Hematopoietic multipotent progenitor cell treated with erythropoietin and hydrocortisone succinate and interleukin-3 and kit ligand, for 17 days (in vitro differentiated cells): Measurements from ENCODE around the gene THOC3.
A peak's percentile ranks its signal among the peaks of the same experiment; 100 is the strongest.
"Not testable (repeated sequence)": the region's sequence is repeated elsewhere in the genome, so short reads cannot be mapped to it uniquely, and the experiment has no call there.

Experiments used
- DNase-seq: peaks from one replicate; pipeline ENCODE4 v3.0.0-alpha.2; 2015; ENCODE audit warnings: low spot score

The THOC3 gene

GRCh38 chr5:175967471-175968372 lies at the start of gene THOC3:
THOC3 (minus strand) TSS chr5:175968315; CDS start chr5:175968208, 107 bp downstream.
- peak; percentile 86 for DNase-seq

- not testable (repeated sequence) for DNase-seq
Observed at GRCh38 chr5:176017324-176017723, 49.2 kb upstream of the THOC3 start.

GRCh38 chr5:176014360-176014759 lies 46.2 kb upstream of the THOC3 start:
- not testable (repeated sequence) for DNase-seq

GRCh38 chr5:176011088-176011487 lies 43.0 kb upstream of the THOC3 start:
- not testable (repeated sequence) for DNase-seq

- DNase-seq = peak; percentile 2
Observed at GRCh38 chr5:176010202-176010601, 42.1 kb upstream of the THOC3 start.

GRCh38 chr5:176007220-176007619 lies 39.1 kb upstream of the THOC3 start:
- DNase-seq = not testable (repeated sequence)

- DNase-seq = not testable (repeated sequence)
Observed at GRCh38 chr5:176006819-176007218, 38.7 kb upstream of the THOC3 start.

- not testable (repeated sequence) for DNase-seq
Observed at GRCh38 chr5:175997979-175998378, 29.9 kb upstream of the THOC3 start.

- not testable (repeated sequence) for DNase-seq
Observed at GRCh38 chr5:175997495-175997894, 29.4 kb upstream of the THOC3 start.

- DNase-seq = not testable (repeated sequence)
Observed at GRCh38 chr5:175996791-175997190, 28.7 kb upstream of the THOC3 start.

GRCh38 chr5:175995506-175995905 lies 27.4 kb upstream of the THOC3 start:
- not testable (repeated sequence) for DNase-seq

- DNase-seq = not testable (repeated sequence)
Observed at GRCh38 chr5:175979371-175979995, 11.4 kb upstream of the THOC3 start.

- not testable (repeated sequence) for DNase-seq
Observed at GRCh38 chr5:175968381-175968780, 266 bp upstream of the THOC3 start.

GRCh38 chr5:175962329-175962728 lies 5.8 kb downstream of the THOC3 start:
- not testable (repeated sequence) for DNase-seq

- DNase-seq = not testable (repeated sequence)
Observed at GRCh38 chr5:175960228-175960627, 7.9 kb downstream of the THOC3 start.

- not testable (repeated sequence) for DNase-seq
Observed at GRCh38 chr5:175958515-175958914, 9.6 kb downstream of the THOC3 start.

GRCh38 chr5:175954107-175954506 lies 14.0 kb downstream of the THOC3 start:
- not testable (repeated sequence) for DNase-seq

GRCh38 chr5:175952810-175953209 lies 15.3 kb downstream of the THOC3 start:
- DNase-seq = not testable (repeated sequence)

- not testable (repeated sequence) for DNase-seq
Observed at GRCh38 chr5:175951339-175951969, 16.7 kb downstream of the THOC3 start.

GRCh38 chr5:175948329-175949108 lies 19.6 kb downstream of the THOC3 start:
- not testable (repeated sequence) for DNase-seq

- not testable (repeated sequence) for DNase-seq
Observed at GRCh38 chr5:175943253-175943652, 24.9 kb downstream of the THOC3 start.

GRCh38 chr5:175940632-175941031 lies 27.5 kb downstream of the THOC3 start:
- not testable (repeated sequence) for DNase-seq
